ENCODE data around the gene PLEKHG2. TPM values are rescaled to one million over a fixed set of nuclear protein-coding genes. Genes with fewer than 3 reads are reported as not detected.

The PLEKHG2 gene
- total and polyA plus RNA-seq, 3 donors from 2014 or later = 22.6 to 32.8 (median 29.2) TPM

DNA sequence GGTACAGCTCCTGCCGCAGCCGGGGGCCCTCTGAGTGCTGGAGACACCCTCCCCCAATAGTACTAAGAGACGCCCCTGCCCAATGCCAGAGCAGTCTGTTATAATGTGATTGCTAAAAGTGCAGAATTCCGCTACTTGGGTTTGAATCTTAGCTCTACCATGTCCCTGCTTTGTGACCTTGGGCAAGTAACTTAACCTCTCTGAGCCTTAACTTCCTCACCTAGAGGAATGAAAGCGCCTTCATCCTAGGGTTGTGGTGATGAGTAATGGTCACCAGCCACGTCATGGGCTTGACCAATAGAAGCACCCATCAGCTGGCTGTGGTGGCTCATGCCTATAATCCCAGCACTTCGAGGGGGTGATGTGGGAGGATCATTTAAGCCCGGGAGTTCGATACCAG lies 6.5 kb downstream of the PLEKHG2 start:
- intact Hi-C loops (cut with DNase I; ENCODE audit: low total_unique reads) = no loop called here
- Histone ChIP-seq H3K27ac (no peak overlapping the region), H3K9me3 (no peaks in the 10 kb centered on the region), H3K27me3 (no peaks in the 10 kb centered on the region), H3K4me1 (no peaks in the 10 kb centered on the region), H3K4me3 (no peak overlapping the region), H3K36me3 (ENCODE audit: low read depth, missing control alignments) (no peaks in the 10 kb centered on the region)
- 87 to 91% methylated on average over 9 of the region's 9 CpGs for whole genome bisulfite sequencing, 2 donors
- no peak for DNase-seq
- TF ChIP-seq POLR2A (IDR thresholded peaks at IDR 0.05) = no peak
- TF ChIP-seq, protein P1, sequence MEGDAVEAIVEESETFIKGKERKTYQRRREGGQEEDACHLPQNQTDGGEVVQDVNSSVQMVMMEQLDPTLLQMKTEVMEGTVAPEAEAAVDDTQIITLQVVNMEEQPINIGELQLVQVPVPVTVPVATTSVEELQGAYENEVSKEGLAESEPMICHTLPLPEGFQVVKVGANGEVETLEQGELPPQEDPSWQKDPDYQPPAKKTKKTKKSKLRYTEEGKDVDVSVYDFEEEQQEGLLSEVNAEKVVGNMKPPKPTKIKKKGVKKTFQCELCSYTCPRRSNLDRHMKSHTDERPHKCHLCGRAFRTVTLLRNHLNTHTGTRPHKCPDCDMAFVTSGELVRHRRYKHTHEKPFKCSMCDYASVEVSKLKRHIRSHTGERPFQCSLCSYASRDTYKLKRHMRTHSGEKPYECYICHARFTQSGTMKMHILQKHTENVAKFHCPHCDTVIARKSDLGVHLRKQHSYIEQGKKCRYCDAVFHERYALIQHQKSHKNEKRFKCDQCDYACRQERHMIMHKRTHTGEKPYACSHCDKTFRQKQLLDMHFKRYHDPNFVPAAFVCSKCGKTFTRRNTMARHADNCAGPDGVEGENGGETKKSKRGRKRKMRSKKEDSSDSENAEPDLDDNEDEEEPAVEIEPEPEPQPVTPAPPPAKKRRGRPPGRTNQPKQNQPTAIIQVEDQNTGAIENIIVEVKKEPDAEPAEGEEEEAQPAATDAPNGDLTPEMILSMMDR (IDR thresholded peaks at IDR 0.05) = no peak

DNA sequence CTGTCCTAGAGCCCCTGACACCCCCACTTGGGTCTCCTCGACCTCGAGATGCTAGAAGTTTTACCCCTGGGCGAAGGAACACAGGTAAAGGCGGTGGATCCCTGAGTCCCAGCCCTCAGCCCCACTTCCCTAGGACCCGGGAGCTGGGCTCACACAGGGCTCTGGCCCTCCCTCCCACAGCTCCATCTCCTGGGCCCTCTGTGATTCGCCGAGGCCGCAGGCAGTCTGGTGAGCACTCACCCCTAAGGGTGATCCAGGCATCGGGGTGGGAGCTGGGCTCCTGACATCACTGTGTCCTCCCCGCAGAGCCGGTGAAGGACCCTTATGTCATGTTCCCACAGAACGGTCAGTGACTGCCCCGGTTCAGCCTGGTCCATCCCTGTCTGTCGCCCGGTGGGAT lies 8.3 kb downstream of the PLEKHG2 start:
- Histone ChIP-seq H3K4me3 (no peak overlapping the region), H3K9me3 (no peaks in the 10 kb centered on the region), H3K36me3 (ENCODE audit: low read depth, missing control alignments) (no peaks in the 10 kb centered on the region), H3K4me1 (no peaks in the 10 kb centered on the region), H3K27ac (no peak overlapping the region), H3K27me3 (no peaks in the 10 kb centered on the region)
- no peak for TF ChIP-seq POLR2A (IDR thresholded peaks at IDR 0.05)
- TF ChIP-seq, protein P1 (IDR thresholded peaks at IDR 0.05) = no peak
- intact Hi-C loops (cut with DNase I; ENCODE audit: low total_unique reads) = loop anchor here (10.0 kb wide), 1 partner anchor 114 kb away; the partner anchor contains the start of gene EID2B
- no peak for DNase-seq
- 92% methylated on average over 14 of the region's 15 CpGs for WGBS, 2 donors

DNA sequence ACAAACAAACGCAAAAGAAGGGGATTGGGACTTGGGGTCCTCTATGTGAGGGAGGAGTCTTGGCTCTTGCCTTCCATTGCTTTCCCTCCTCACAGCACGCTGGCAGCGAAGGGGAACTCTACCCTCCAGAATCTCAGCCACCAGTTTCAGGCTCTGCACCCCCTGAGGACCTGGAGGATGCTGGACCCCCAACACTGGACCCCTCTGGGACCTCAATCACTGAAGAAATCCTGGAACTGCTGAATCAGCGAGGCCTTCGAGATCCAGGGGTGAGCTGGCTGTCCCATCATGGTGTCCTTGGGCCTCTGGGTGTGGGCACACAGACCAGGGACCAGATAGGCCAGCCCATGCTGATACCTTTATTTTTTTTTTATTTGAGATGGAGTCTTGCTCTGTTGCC lies 9.6 kb downstream of the PLEKHG2 start:
- intact Hi-C loops (cut with DNase I; ENCODE audit: low total_unique reads) = loop anchor here (10.0 kb wide), 1 partner anchor 113 kb away; the partner anchor contains the start of gene EID2B
- DNase-seq = no peak
- 92 to 95% methylated on average over 5 of the region's 5 CpGs for WGBS, 2 donors
- no peak for TF ChIP-seq POLR2A (IDR thresholded peaks at IDR 0.05)
- TF ChIP-seq, protein P1 (IDR thresholded peaks at IDR 0.05) = no peak
- H3K36me3 ChIP-seq (ENCODE audit: low read depth, missing control alignments) = no peaks in the 10 kb centered on the region
- no peak overlapping the region for H3K27ac ChIP-seq
- H3K4me3 ChIP-seq = no peak overlapping the region
- H3K9me3 ChIP-seq = no peaks in the 10 kb centered on the region
- H3K4me1 ChIP-seq = no peaks in the 10 kb centered on the region
- H3K27me3 ChIP-seq = no peaks in the 10 kb centered on the region

- no peaks in the 10 kb centered on the region for H3K9me3 ChIP-seq
- 92 to 93% methylated on average over 31 to 33 of the region's 35 CpGs for WGBS, 2 donors
- H3K27me3 ChIP-seq = no peaks in the 10 kb centered on the region
- DNase-seq = no peak
- TF ChIP-seq, protein P1 (IDR thresholded peaks at IDR 0.05) = no peak
- no peak for TF ChIP-seq POLR2A (IDR thresholded peaks at IDR 0.05)
- intact Hi-C loops (cut with DNase I; ENCODE audit: low total_unique reads) = loop anchor here (10.0 kb wide), 1 partner anchor 111 kb away; the partner anchor contains the start of gene EID2B
- no peak overlapping the region for H3K4me3 ChIP-seq
- peaks cover 8% of the 10 kb centered on the region for H3K4me1 ChIP-seq
- H3K27ac ChIP-seq = no peak overlapping the region
- H3K36me3 ChIP-seq (ENCODE audit: low read depth, missing control alignments) = no peaks in the 10 kb centered on the region
Measured at GRCh38 chr19:39423258-39424086, 11.0 kb downstream of the PLEKHG2 start.
